Astrocyte (in vitro differentiated cells and primary cell): Measurements from ENCODE around the gene HSPA9.

Experiments used
- CTCF ChIP-seq: IDR thresholded peaks from 2 replicates; pipeline ENCODE4 v1.5.1; 2011; ENCODE audit warnings: low read depth, mild to moderate bottlenecking, inconsistent platforms, low read length, moderate library complexity; ENCODE audit not compliant: insufficient read depth
- EZH2 ChIP-seq: IDR thresholded peaks from 2 replicates; pipeline ENCODE4 v1.6.1; 2012; ENCODE audit warnings: mild to moderate bottlenecking, low read length, inconsistent platforms; ENCODE audit not compliant: insufficient read depth

GRCh38 chr5:138557677-138558076 is 17.5 kb downstream of the HSPA9 start:
- TF ChIP-seq CTCF (no peak), EZH2 (no peak)
